ENCODE results near the gene SYCE3. TPM values are rescaled to one million over a fixed set of nuclear protein-coding genes. Genes with fewer than 3 reads are reported as not detected.
"Not testable (repeated sequence)": the region's sequence is repeated elsewhere in the genome, so short reads cannot be mapped to it uniquely, and the experiment has no call there.

Gene SYCE3
- total RNA-seq, 1 donor from 2014 or later = not detected

DNA sequence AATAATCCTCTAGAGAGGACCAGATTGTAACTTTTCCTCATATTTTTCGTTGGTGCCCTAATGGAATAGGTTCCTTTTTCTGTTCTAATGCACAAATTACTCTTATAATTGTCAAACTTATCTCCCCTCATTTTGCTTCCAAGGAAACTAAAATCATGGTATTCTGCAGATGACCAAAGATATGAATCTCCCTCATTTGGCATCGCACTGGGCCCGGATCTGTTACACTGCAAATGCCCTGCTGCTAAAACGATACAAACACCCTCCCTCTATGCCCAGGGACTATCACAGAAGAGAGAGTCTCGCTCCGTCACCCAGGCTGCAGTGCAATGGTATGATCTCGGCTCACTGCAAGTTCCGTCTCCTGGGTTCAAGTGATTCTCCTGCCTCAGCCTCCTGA lies 9.4 kb downstream of the SYCE3 start:
- intact Hi-C loops (cut with micrococcal nuclease) = no loop called here

DNA sequence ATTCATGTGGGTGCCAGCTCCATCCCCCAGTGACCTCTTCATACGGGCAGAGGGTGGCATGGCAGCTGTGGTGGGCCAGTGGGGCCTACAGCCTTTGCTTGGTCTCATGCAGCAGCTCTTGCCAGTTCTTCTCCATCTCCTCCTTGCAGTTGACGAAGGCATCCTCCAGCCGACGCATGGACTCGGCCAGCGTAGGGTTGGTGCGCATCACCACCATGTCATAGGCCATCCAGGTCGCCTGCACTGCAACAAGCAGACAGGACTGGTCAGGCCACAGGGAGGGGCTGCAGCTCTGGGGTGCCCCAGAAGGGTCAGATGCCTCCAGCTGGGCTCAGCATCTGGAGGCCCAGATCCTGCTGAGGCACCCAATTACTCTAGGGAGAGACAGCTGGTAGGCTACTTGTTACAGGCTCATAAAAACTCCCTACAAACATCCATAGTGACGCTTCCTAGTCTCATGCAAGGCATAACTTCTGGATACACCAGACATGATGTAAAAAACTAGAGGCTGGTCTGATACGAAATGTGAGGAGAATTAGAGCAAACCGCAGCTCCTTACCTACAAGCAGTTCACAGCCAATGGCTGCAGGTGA lies 11.5 kb downstream of the SYCE3 start:
- intact Hi-C loops (cut with micrococcal nuclease) = no loop called here

DNA sequence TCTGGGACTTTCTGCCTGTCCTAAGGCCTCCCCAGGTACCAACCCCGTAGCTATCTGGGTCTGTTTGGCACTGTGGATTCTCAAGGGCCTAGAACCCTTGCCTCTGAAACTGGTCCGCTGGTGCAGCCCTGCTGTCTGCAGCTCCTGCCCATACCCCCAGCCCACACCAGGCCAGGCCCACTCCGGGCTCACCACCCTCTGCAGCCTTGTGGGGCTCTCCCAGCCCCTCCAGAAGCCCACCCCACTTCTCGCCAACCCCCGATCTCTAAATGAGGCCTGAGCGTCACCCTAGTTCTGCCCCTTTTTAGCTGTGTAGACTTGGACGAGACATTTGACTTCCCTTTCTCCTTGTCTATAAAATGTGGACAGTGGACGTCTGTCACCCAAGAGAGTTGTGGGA lies 12.3 kb downstream of the SYCE3 start:
- intact Hi-C loops (cut with micrococcal nuclease) = no loop called here

DNA sequence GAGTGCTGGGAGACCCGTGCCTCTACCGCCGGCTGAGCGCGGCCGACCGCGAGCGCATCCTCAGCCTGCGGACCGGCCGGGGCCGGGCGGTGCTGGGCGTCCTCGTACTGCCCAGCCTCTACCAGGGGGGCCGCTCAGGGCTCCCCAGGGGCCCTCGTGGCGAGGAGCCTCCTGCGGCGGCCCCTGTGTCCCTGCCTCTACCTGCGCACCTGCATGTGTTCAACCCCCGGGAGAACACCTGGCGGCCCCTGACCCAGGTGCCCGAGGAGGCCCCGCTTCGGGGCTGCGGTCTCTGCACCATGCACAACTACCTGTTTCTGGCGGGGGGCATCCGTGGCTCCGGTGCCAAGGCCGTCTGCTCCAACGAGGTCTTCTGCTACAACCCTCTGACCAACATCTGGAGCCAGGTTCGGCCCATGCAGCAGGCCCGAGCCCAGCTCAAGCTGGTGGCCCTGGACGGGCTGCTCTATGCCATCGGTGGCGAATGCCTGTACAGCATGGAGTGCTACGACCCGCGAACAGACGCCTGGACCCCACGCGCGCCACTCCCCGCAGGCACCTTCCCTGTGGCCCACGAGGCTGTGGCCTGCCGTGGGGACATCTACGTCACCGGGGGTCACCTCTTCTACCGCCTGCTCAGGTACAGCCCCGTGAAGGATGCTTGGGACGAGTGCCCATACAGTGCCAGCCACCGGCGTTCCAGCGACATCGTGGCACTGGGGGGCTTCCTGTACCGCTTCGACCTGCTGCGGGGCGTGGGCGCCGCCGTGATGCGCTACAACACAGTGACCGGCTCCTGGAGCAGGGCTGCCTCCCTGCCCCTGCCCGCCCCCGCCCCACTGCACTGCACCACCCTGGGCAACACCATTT lies 13.6 kb downstream of the SYCE3 start:
- intact Hi-C loops (cut with micrococcal nuclease) = no loop called here

DNA sequence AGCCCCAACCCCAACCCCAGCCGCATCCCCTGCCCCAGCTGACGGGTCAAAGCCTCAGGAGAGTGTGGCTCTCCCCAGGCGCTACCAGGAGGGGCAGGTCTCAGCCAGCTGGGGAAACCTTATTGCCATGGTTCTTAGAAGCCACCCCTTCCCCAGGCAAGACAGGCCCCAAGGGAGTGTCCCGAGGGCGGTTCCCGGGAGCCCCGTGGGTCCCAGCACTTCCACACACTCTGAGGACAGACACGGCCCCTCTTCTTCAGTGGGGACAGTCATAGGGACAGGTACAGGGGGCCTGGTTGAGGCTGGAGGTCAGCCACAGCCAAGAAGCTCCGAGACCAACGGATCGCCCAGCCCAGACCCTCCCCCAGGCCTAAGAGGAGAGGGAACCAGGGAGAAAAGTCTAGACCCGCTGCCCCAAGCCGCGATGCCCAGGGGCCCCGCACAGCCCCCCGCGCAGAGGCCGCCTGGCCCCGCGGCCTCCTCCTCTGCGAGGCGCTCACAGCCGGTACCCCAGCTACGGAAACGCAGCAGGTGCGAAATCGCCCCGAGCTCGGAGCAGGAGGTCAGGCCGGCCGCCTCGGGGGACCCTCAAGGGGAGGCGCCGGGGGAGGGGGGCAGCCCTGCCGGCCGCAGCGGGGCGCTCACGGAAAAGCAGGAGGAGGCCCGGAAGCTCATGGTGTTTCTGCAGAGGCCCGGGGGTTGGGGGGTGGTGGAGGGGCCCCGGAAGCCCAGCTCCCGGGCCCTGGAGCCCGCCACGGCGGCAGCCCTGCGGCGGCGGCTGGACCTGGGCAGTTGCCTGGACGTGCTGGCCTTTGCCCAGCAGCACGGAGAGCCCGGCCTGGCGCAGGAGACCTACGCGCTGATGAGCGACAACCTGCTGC lies 14.4 kb downstream of the SYCE3 start:
- intact Hi-C loops (cut with micrococcal nuclease) = no loop called here

DNA sequence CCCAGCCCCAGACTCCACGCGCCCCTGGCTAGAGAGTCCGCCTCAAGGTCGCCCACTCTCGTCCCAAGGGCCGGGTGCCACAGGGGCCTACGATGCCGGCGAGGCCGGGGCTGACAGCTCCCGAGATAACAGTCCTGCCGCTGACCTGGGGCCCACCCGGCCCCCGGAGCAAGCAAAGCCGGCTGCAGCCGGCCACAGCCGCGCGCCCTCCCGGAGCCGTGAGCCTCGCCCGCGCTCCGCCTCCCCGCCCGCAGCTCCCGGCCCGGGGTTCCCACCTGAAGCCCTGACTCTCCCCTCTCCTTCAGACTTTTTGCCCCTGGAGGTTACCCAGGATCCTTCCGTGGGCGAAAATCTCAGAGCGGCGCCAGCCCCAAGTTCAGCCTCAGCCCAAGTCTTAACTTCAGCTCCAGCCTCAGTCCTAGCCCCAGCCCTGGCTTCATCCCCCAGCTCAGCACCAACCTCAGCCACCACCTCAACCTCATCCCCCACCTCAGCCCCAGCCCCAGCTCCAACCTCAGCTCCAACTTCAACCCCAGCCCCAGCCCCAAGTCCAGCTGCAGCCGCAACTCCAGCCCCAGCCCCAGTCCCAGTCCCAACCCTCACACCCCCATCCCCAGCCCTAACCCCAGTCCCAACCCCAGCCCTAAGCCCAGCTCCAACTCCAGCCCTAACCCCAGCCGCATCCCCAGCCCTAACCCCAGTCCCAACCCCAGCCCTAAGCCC lies 15.3 kb downstream of the SYCE3 start:
- intact Hi-C loops (cut with micrococcal nuclease) = no loop called here

DNA sequence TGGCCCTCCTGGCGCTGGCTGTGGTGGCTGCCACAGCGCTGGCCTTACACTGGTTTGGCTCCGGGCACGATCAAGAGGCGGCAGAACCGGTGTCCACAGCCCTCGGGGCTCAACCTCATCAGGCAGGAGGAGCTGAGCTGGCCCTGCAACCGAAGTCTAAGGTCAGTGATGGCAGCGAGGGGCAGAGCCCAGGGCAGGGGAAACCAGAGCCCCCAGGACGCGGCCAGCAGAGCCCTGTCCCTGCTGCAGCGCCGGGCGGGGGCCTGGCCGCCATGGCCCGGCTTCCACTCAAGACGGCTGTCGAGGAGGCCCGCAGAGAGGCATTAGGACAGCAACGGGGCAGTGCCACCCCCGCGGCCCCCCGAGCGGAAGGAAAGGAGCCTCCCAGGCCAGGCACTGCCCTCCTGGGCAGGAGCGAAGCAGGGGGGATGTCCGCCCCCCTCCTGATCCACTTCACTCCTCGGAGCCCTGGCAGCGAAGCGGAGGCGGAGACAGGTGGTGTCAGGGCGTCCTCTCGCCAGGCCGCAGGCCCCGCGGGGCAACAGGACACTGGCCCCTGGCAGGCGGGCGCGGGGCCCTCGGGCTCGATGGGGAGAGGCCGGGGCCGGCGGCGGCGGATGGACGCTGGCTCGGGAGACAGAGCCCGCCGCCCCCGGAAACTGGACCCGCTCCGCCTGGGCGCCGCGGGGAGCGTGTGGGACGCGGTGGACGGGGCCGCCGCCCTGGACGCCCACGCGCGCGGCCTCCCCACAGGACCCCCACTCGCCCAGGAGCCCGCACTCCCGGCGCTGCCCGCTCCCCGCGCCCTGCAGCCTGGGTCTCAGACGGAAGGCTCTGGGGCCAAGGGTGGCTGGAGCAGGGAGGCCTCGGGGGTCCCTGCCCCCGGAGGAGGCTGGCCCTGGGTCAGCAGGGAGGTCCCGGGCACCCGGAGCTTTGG lies 16.1 kb downstream of the SYCE3 start:
- intact Hi-C loops (cut with micrococcal nuclease) = no loop called here

DNA sequence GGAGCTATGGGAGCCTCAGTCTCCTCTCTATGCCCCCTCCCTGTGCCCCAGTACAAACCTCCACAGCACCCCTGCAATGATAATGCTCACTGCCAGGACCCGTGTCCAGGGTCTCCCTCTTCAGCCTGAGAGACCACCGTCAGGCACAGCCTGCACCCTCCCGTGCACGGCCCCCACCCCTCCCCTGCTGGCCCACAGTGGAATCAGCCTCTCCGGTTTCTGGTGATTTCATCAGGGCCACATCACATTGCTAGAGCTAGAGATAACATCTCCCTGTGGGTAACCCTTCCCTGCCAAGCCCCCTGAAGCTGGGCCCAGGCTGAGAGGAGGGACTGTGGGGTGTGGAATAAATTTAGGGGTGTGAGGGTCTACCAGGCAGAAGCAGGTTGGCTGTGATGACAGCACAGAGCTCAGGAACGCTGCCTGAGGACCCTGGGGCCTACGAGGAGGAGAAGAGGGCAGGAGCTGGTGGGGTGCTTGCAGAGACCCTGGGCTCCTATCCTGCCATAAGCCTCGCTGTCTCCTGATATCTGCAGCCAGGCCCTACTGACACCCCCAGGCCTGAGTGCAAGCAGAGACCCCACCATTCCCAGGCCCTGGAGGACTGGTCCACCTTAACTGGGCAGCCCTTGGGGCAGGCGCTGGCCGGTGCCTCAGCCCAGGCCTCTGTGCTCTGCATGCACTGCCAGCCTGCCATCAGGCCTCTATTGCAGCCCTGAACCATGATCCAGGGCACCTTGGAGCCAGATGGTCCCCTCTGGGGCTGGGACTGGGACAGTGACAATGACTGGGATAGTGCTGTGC lies 17.0 kb downstream of the SYCE3 start, which contains the start of gene KLHDC7B:
Gene KLHDC7B (plus strand): TSS at position 378 of the 804 bp plus-strand sequence. CDS start 345 bp downstream, at position 723.
- intact Hi-C loops (cut with micrococcal nuclease) = no loop called here

DNA sequence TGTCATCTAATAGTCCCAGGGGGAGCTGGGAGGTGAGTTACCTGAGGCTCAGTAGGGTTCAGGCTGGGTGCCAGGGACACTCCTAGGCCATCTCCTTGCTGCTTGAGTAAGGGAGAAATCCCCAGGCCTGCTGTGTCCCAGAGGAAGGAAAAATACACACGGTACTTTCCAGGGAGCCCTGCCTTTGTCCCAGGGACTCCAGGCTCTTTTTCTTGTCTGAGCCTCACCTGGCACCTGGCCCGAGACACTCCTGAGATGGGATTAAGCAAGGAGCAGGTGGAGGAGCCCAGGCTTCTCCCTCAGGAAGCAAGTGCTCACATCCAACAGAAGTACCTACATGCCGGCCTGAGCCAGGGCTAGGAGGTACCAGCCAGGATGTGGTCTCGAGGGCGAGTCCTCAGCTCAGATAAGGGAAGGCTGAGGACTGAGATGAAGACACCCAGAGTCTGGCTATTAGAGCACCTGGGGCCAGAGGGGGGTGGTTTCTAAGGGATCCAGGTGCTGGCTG lies 17.9 kb downstream of the SYCE3 start:
- intact Hi-C loops (cut with micrococcal nuclease) = loop anchor here (1.0 to 5.0 kb wide), 4 partner anchors 14 to 76 kb away; partner anchors contain the start of genes SYCE3 and TYMP

DNA sequence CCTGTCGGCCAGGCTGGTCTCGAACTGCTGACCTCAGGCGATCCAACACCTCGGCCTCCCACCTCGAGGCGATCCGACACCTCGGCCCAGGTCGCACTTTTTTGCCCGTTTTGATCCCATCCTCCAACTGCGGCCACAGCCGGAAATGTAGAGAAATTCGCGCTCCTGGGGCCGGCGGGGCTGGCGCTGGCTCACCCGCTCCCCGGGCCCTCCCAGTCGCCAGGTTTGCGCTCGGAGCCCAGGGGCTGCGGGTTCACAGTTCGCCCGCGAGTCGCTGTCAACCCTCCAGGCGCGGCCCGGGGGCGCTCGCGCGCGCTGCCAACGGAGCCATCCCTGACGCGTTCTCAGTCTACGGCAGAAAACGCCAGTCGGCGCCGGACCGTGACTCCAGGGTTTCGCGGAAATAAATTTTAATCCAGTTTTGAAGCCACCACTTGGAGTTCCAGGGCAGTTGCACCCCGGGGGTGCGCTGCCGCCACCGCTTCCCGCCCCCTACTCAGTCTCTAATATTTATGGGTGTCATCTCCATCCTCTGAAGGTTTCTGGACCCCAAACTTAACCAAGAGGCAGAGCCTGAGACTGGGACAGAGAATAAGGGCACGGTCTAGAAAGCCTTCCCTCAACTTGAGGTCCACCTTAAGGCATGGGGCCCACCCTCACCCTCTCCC lies 18.5 kb downstream of the SYCE3 start:
- intact Hi-C loops (cut with micrococcal nuclease) = loop anchor here (1.0 to 5.0 kb wide), 4 partner anchors 14 to 76 kb away; partner anchors contain the start of genes SYCE3 and TYMP

DNA sequence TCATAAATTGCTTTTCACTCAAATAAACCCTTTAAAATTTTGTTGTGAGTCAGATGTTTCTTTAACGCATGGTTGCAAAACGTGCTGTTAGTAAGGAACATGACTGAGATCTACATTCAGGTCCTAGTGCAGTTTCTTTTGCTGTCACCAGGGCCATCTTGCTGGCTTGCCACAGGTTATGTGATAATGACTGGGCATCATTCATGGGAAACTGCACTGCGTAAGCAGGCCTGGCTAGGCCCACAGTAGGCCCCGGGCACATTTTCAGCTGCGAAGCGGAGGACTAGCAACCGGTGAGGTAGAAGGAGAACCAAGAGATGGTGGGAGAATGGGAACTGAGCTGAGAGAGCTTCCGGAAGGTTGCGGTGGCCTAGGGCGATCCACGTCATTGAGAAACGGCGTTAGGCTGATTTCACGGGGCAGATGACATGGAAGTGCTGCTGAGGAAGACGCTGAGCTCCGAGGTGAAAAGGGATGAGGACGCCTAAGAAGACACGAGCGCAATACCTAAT lies 20.2 kb downstream of the SYCE3 start:
- intact Hi-C loops (cut with micrococcal nuclease) = loop anchor here (5.0 kb wide), 1 partner anchor 70 kb away; no protein-coding TSS in a partner anchor

DNA sequence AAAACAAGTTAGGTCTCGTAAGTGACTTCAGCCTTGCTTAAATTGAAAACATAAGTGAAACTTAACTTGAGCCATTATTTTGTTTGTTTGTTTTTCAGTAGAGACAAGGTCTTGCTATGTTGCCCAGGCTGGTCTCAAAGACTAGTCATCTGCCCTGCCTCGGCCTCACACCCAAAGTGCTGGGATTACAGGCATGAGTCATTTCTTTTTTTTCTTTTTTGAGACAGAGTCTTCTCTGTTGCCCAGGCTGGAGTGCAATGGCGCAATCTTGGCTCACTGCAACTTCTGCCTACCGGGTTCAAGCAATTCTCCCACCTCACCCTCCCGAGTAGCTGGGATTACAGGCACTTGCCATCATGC lies 21.1 kb downstream of the SYCE3 start:
- intact Hi-C loops (cut with micrococcal nuclease) = loop anchor here (5.0 kb wide), 1 partner anchor 69 kb away; no protein-coding TSS in a partner anchor

DNA sequence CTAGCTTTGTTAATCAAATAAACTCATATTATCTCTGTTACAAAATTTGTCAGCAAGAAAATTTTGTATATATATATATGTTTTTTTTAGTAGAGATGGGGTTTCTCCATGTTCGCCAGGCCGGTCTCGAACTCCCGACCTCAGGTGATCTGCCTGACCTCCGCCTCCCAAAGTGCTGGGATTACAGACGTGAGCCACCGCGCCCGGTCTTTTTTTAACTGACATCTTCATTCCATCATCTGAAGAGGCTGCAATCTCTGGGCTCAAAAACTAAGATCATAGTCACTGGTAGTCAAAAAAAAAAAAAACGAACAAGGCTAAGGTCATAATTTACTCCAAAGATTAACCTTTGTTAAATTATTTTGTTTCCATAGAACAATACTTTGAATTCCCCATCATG lies 22.3 kb downstream of the SYCE3 start:
- intact Hi-C loops (cut with micrococcal nuclease) = loop anchor here (5.0 kb wide), 1 partner anchor 68 kb away; no protein-coding TSS in a partner anchor

DNA sequence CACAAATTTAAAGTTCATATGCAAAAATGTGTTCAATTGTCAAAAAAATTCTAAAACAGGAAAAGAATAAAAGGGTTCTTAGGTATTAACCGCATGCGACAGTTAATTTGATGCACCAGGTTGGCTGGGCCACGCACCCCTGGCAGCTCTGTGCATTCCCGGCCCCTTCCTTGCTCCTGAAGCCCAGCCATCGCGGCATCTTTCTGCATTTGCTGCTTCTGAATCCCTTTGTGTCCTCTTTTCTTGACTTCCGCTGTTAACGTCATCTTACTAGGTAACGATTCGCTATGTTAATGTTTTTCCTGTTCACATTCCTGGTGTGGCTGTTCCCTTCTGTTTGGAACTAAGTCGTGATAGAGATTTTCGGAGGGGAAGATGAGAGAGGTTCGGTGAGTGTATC lies 25.0 kb downstream of the SYCE3 start:
- intact Hi-C loops (cut with micrococcal nuclease) = loop anchor here (2.0 kb wide), 1 partner anchor 45 kb away; the partner anchor contains the start of gene CHKB

DNA sequence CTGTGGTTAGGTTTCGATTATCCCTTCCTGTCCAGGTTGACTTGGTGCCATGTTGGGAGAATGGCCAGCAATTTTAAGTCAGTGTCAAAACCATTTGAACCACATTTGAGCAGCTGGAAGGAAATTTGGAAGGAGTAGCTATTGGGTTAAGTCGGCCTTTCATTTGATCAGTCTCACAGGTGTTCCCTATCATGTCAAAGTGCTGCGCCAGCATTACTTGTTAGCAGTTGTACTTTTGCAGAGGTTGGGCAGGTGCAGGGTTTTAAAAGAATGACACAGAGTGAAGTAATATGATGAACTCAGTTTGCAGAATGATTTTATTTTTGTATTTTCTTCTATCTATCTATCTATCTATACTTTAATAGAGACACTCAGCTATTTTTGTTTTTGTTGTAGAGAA lies 26.5 kb downstream of the SYCE3 start:
- intact Hi-C loops (cut with micrococcal nuclease) = no loop called here

DNA sequence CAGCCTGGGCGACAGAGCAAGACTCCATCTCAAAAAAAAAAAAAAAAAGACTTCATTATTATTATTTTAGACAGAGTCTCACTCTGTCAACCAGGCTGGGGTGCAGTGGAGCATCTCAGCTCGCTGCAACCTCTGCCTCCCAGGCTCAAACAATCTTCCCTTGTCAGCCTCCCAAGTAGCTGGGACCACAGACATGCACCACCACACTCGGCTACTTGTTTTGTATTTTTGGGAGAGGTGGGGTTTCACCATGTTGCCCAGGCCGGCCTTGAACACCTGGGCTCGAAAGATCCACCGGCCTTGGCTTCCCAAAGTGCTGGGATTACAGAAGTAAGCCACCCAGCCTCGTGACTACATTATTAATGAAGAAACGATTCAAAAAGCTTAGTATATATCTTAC lies 27.6 kb downstream of the SYCE3 start:
- intact Hi-C loops (cut with micrococcal nuclease) = no loop called here

DNA sequence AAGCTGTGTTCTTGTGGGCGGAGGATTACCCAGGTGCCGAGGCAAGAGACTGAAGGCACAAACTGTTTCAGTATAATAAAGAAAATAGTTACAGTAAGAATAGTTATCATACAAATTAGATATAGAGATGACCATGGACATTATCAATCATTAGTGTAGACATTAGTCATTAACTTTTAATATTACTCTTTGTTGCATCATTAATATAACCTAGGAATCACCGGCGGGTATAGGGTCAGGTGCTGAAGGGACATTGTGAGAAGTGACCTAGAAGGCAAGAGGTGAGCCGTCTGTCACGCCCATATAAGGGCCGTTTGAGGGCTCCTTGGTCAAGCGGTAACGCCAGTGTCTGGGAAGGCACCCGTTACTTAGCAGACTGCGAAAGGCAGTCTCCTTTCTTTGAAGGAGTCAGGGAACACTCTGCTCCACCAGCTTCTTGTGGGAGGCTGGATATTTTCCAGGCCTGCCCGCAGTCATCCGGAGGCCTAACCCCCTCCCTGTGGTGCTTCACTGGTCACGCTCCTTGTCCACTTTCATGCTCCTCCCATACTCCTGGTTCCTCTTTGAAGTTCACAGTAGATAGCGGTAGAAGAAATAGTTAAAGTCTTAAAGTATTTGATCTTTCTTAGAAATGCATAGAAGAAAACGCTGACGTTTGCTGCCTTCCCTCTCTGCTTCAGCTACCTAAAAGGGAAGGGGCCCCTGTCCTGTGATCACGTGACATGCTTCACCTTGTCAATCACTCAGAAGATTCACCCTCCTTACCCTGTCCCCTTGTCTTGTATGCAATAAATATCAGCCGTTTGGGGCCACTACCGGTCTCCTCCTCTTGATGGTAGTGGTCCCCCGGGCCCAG lies 28.6 kb downstream of the SYCE3 start:
- intact Hi-C loops (cut with micrococcal nuclease) = not testable (repeated sequence)
